GM19099 (cell line): Measurements from ENCODE around the gene TUBAL3.

ENCODE experiments used
- POLR2A ChIP-seq: IDR thresholded peaks from 3 replicates; pipeline ENCODE4 v1.6.1; 2011; ENCODE audit warnings: low read depth; ENCODE audit not compliant: insufficient read length; ENCODE audit errors: extremely low read depth

The TUBAL3 gene

DNA sequence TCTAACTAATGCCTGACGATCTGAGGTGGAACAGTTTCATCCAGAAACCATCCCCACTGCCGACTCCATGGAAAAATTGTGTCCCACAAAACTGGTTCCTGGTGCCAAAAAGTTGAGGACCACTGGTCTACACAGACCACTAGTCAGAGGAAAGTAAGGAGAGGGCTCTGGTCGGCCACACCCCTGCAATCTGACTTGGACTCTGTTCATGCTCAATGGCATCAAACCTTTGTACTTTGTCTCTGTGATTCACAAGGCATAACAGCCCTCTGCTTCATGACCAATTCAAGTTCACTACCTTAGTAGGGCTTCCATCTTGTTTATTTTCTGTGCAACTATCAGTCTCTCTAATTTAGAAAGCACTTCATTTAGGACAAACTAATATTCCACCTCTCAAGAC is 1.8 kb downstream of the TUBAL3 start:
- no peak for TF ChIP-seq POLR2A

DNA sequence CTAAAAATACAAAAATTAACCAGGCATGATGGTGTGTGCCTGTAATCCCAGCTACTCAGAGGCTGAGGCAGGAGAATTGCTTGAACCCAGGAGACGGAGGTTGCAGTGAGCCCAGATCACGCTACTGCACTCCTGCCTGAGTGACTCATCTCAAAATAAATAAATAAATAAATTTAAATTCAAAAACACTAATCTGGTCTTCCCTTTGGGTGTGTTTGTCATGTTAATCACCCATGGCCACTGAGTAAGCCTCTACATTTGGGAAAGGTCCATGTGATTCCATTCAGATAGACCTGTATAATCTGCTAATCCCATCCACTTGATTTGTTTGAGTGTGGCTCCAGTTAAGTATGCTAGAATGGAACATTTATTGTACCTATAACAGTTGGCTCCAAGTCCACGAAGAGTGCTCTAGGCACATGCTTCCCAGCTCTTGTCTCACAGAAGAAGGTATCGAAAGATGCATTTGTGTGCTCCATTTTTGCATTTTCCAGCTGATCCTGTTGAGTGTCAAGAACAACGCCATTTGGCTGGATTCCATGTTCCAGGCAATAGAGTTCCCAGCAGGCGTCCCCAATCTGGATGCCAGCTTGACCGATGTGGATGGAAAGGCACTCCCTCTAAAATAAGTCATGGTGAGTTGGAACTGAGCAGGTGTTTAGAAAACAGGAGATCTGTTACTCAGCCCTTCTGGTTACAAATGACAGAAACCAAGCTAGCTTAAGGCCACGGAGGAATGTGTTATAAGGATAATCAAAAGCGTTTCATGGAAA is 4.0 kb downstream of the TUBAL3 start:
- no peak for TF ChIP-seq POLR2A

DNA sequence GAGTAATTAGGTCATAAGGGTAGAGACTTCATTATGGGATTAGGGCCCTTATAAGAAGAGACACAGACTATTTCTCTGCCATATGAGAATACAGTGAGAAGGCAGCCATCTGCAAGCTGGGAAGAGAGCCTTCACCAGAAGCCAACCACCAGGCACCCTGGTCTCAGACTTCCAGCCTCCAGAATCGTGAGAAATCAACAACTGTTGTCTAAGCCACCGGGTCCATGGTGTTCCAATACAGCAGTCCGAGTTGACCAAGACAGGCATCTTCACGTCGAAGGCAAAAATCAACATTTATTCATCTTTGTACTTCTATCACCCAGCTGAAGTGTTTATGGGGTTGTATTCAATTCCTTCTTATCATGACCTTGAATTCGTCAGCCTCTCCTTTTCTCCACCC is 5.3 kb downstream of the TUBAL3 start:
- no peak for TF ChIP-seq POLR2A

DNA sequence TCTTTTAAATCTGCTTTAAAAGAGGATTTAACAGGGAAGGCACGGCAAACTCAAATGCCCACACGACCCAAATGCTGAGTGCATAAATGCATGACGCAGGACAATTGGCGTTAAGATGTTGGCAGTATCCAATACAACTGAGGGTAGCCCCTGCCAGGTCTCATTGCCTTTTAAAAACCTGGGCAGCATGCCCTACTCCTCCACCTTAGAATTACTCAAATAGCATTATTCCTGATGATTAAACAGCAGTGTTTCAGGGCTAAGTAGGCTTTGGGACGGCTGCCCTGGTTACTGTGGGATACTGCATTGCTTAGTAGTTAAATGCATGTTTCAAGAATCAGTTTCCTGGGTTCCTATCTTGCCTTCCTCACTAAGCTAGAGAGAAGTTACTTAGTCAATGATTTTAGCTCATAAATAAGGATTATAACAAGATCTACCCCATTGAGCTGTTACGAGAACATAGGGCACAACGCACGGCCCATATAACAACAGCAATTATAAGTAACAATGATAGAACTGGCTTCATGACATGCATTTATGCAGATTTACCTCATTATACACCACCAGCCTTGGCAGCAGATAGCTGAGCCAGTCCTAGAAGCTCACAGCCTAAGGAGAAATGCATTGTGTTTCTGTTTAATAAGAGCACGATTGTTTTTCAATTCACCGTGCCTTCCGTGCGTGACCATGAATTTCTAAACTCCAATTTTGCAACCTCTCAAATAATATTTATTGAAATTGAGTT is 7.9 kb downstream of the TUBAL3 start:
- no peak for TF ChIP-seq POLR2A

DNA sequence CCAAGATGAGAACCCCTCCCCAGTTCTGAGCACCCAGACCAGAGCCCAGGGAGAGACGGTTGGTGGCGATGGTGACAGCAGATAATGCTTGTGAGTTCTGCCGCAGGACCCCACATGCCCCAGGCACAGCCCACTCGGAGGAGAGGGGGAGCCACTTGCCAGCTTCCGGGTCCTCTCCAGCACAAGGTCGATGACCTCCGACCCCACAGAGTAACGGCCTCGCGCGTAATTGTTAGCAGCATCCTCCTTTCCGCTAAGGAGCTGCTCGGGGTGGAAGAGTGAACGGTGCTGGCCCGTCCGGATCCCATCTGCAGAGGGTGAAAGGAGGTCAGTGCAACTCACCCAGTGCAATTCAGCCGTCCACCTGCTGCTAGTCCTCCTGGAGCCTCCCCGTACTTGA is 9.5 kb downstream of the TUBAL3 start:
- no peak for TF ChIP-seq POLR2A

DNA sequence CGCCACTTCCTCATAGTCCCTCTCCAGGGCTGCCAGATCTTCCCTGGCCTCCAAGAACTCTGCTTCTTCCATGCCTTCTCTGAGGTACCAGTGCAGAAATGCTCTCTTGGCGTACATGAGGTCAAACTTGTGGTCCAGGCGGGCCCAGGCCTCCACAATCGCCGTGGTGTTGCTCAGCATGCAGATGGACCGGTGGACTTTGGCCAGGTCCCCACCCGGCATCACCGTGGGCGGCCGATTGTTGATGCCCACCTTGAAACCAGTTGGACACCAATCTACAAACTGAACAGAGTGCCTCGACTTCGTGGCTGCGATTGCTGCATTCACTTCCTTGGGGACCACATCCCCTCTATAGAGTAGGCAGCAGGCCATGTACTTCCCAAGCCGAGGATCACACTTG is 11.1 kb downstream of the TUBAL3 start:
- no peak for TF ChIP-seq POLR2A

DNA sequence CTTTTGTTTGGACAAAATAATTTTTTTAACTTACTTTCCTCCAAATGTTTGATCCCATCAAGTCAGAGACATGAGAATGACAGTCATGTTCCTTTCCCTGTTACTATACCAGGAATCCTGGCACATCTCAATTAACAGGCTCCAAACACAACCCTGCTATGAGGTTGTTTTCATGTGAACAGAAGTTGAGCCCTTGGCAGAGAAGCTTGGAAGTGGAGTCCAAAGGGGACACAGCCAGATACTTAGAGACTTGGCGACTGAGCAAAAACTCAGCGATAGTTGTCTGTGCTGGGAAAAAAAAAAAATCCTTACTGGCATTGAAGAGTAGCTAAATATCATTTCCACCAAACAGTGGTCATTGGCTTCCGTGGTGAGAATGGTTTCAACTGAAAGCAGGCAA is 12.8 kb downstream of the TUBAL3 start:
- no peak for TF ChIP-seq POLR2A

DNA sequence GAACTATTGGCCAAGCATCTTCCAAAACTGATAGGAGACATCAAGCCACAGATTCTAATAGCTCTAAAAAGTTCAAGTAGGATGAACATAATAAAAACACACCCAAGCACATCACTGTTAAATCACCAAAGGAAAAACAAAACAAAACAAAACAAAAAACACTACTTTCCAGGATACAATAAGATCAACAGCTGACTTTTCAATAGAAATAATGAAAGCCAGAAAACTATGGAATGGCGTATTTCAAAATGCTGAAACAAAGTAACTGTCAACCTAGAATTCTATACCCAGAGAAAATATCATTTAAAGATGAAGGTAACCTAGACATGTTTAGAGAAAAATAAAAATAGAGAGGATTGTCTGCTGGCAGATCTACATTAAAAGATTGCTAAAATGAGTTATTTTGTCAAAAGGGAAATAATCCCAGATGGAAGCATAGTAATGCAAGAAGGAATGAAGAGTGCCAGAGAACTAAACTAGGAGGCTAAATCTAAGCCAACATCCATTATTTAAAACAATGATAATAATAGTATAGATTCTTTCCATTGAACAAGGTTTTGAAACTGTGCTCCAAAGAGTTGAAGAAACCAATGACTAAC is 13.9 kb downstream of the TUBAL3 start:
- TF ChIP-seq POLR2A: no peak

DNA sequence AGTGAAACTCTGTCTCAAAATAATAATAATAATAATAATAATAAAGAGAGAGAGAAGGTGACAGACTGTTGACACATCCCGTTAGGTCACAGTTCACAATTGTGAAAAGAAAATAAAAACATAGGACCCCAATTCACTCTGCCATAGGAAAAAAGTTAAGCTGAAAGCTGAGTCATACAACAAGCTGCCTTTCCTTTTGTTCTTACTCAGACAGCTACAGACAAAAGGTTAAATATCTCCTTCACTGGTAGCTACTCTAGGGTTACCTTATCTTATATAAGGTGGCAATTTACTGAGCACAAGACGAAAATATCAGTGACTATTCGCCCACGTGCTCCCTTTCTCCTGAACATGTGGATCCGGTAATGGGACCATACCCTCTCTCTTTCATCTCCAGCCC is 17.5 kb downstream of the TUBAL3 start:
- no peak for TF ChIP-seq POLR2A

DNA sequence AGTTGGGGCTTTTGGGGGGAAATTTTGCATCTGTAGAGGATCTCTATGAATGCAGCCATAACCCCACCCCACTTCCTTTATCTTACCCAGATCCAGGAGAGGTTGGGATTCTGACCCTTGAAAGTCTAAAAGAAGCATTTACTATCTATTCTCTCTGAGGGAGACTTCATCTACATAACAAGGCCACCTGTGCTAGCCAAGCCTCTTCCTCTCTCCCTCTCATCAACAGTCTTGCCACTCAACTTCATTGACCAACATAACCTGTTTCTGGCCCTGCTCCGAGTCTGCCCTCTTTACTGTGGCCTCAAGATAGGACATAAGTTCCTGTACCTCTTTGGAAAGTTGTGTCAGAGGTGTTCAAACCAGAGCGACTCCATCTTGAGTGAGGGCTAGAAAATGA is 19.4 kb downstream of the TUBAL3 start:
- TF ChIP-seq POLR2A: no peak

DNA sequence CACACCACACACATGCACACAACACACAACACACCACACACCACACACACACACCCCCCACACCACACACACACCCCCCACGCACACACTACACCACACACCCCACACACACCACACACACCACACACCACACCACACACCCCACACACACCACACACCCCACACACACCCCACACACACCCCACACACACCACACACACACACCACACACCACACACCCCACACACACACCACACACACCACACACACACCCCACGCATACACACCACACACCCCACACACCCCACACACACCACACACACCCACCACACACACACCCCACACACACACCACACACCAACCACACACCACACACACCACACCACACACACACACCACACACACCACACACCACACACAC is 23.4 kb downstream of the TUBAL3 start:
- TF ChIP-seq POLR2A: no peak

DNA sequence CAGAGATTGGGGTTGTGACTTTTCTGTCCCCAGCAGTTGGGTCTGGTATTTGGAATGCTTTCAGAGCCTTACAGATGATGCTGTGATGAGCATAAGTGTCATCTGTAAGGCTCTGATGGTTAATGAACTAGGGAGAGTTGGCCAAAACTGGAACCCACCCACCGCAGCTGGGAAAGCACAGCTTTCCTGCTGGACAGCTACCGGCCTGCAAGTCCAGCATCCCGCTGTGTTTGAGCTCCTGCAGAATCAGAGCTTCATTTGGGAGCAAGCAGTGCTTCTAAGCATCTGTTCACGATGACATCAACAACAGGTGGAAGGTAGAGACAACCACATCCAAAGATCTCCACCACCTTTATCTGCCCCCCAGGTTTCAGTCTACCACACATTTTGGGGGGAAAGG is 28.2 kb downstream of the TUBAL3 start:
- TF ChIP-seq POLR2A: no peak

DNA sequence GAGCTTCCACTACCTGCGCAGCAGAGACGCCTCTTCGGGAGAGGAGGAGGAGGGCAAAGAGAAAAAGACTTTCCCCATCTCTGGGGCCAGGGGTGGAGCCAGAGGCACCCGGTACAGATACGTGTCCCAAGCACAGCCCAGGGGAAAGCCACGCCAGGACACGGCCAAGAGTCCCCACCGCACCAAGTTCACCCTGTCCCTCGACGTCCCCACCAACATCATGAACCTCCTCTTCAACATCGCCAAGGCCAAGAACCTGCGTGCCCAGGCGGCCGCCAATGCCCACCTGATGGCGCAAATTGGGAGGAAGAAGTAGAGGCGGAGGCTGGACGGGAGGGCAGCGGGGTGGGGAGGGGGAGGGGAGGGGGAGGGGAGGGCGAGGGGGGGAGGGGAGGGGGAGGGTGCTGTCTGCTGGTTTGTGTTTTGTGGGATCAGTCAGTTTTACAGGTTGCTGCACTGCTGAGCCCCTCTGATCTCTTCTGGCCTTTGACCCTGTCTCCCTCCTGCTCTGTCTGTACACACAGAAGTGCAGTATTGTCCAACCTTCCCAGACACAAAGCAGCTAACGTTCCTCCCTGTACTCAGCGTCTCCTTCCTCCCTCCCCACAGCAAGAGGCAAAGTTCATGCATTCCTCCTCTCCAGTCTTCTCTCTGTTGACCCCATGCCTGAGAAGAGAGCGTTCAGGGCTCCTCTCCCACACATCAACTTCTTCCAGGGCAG is 30.6 kb downstream of the TUBAL3 start:
- TF ChIP-seq POLR2A: no peak

DNA sequence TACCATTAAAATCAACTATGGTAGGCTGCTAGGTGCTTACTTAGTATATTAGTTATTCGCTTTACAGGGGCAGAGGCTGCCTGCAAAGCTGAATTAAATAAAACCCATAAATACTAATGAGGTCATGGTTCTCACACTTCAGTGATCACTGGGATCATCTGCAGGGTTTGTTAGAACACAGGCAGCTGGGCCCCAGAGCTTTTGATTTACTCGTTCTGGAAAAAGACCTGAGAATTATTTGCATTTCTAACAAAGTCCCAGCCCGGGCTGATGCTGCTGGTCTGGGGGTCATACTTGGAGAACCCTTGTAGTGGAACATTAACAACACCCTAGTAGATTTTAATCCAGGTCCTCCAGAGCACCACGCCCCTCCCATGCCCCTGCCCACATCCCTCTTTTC is 31.3 kb downstream of the TUBAL3 start:
- TF ChIP-seq POLR2A: no peak
